ENCODE data around the gene GLS. TPM values are rescaled to one million over a fixed set of nuclear protein-coding genes. Genes with fewer than 3 reads are reported as not detected.
"Not testable (repeated sequence)": the region's sequence is repeated elsewhere in the genome, so short reads cannot be mapped to it uniquely, and the experiment has no call there.

Gene GLS
- total RNA-seq, 1 donor from 2014 or later, result 192 TPM

- FAIRE-seq (no peak), DNase-seq (ENCODE audit: low spot score in 2 of 2) (no peak)
These were observed 25.9 kb upstream of the GLS start for GRCh38 chr2:190854726-190855125.

GRCh38 chr2:190855245-190855644, 25.4 kb upstream of the GLS start:
- FAIRE-seq, result no peak
- DNase-seq (ENCODE audit: low spot score in 2 of 2), result no peak

DNA sequence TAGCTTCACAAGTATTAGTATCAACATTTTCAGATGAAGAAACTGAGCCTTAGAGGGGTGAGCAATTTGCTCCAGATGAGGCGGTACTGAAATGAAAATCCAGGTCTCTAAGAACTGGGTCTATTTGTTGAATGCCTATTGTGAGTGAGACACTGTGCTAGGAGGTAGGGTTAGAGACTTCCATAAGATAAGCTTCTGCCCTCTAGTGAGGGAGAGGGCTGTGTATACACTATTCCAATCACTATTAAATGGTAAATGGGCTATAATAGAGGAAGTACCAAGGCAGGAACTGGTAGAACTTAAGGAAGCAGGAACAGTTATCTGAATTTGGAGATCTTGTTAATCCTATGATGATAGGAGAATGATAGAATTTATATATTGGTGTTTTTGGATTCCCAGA, 23.6 kb upstream of the GLS start:
- DNase-seq (ENCODE audit: low spot score in 2 of 2), result no peak

DNA sequence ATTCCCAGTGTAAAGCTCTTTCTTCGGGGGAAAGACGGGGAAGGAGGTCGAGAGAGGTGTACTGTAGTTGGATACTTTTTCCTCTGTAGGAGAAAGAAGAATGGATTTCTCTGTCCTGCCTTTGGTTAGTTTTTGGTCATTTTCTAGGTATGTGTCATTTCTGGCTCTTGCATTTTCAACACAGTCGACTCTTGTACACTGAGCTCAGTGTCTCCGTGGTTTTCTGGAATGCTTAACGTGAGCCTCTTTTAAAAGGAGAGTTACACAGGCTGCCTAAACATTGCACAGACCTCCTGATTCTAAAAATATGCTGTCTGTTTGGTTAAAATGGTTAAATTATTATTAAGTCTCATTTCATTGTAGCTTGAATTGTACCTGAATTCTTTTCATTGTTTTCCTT, 21.8 kb upstream of the GLS start:
- DNase-seq (ENCODE audit: low spot score in 2 of 2), result no peak

More for the DNA sequence above, 23.6 kb upstream of the GLS start:
- no peak for FAIRE-seq

DNA sequence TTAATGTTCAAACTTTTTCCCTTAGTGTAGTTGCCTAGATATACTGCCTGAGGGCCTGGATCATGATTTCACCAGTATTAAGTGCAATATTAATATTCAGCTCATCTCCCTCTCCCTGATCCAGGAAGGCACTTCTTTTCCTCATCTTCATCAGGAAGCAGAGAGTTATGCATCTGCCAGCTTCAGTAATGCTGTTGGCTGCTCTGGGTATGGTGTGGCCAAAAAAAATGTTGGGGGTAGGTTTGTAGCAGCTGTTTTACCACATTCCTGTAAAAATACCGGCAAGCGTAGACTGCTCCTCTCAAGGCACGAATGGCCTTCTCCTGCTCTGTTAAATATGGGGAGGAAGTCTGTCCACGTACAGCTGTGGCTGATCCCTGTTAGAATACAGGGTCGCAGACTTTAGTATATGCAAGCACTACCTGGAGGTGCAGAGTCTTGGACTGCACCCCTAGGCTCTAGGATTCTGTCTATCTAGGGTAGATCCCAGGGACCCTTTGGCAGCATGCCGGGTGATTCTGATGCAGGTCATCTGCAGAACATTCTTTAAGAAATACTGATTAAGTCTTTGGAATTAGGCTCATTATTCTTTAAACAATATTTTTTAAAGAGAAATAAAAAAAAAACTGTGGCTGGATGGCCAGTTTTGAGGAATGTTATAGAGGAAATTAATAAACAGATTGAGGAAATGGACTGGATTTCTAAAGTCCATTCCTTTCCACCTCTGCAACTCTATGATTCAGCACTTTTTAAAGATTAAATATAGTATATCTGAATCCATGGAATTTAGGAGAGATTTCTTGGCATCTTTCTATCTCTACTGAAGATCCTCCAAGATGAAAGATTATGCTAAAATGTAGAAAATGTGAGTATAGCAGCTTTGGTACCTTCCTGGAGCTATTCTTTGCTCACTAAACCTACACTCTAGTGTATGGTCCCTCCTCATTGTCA, 21.0 kb upstream of the GLS start:
- DNase-seq (ENCODE audit: low spot score in 2 of 2) (no peak), FAIRE-seq (no peak)

More for the DNA sequence above, 21.8 kb upstream of the GLS start:
- no peak for FAIRE-seq

DNA sequence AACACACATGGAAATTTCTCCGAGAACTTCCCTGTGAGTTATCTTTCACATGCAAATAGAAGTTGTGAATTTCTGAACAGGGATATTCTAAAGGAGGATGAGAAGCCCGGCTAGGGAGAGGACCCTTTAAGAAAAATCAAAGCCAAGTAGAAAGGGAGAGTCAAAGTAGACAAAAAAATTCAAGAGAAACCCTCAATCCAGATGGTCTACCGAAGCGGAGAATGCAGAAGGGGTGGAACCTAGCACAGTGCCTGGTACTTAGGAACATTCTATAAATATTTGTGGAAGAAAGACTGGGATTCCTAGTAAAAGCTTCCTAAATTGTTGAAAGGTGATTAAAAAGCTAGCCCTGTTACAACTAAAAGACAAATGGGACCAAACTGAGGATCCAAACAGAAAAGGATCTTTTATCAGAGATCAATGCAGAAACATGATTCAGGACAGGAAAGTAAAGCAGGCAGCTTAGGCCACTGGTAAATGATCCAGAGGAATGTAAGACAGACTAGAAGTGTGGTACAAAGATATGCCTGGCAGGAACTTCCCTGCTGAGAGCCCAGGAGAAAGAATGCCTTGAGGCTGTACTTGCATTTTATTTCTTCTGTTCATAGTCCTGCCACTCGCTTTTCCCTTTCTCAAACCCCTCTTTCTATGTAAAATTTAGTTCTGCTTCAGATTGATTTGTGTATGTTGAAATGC, 19.5 kb upstream of the GLS start:
- no peak for FAIRE-seq
- no peak for DNase-seq (ENCODE audit: low spot score in 2 of 2)

- FAIRE-seq; DNase-seq (ENCODE audit: low spot score in 2 of 2): not testable (repeated sequence)
These were observed 18.5 kb upstream of the GLS start for GRCh38 chr2:190862128-190862527.

DNA sequence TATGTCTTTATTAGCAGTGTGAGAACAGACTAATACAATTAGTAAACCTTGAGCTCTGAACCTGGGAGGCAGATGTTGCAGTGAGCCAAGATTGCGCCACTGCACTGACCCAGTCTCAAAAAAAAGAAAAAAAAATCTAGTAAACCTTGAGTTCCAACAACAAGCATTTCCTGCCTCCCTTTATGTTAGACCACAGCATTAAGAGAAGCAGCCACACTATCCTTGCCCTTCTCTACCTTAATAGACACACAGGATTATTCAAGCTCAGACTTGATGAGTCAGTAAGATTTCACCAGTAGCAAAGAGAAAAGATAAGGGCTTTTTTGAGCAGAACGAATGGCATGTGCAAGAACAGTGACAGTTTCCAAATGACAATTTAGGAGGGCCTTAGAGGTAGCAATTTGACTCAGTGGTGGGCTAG, 18.0 kb upstream of the GLS start:
- no peak for FAIRE-seq
- no peak for DNase-seq (ENCODE audit: low spot score in 2 of 2)

GRCh38 chr2:190863946-190864345, 16.7 kb upstream of the GLS start:
- DNase-seq (ENCODE audit: low spot score in 2 of 2) (no peak), FAIRE-seq (no peak)

DNA sequence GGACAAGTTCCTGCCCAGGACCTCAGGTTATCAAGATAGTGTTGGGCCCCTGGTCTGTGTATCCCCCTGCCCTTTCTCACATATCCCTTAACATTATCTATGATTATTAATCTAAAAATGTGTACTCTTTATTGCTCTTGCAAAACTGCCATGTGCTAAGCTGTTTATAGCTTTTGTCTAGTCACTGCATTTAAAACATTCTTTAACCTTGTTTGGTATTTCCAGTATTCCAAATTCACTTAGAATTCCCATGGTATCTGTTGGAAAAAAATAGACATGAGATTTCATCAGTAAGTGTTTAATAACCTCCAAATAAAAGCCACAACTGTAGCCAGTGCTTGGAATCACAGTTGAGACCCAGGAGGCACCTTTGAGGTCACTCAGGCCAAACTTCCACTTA, 16.2 kb upstream of the GLS start:
- FAIRE-seq, result no peak
- DNase-seq (ENCODE audit: low spot score in 2 of 2), result no peak

DNA sequence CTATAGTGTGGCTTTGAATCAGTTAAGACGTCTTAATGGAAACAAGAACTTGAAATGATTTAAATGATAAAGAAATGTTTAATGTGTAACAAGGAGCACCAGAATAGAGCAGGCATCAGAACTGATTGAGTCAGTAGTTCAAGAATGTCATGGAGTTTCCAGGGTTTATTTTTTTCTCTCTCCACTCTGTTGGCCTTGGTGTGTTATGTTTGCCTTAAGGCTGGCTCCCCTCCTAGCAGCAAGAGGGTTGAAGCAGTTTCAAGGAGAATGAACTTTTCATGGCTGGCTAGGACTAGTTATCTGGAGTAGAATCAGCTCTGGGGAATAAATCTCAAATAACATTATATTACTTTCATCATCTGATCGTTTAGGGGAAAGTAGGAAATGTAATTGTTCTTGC, 13.4 kb upstream of the GLS start:
- FAIRE-seq, result no peak
- DNase-seq (ENCODE audit: low spot score in 2 of 2), result no peak

DNA sequence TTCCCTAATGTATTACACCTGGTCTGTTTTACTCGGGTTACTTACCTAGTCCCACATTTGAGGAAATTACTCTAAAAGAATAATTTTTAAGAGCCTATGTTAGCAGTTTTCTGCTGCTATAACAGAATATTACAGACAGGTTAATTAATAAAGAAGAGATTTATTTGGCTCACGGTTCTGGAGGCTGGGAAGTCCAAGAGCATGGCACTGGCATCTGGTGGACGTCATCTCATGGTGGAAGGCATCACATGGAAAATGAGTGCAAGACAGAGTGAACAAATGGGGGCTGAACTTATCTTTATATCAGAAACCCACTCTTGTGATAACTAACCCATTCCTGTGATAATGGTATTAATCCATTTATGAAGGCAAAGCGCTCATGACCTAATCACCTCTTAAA, 12.8 kb upstream of the GLS start:
- DNase-seq (ENCODE audit: low spot score in 2 of 2) (no peak), FAIRE-seq (no peak)

GRCh38 chr2:190869721-190870120, 10.9 kb upstream of the GLS start:
- no peak for FAIRE-seq
- no peak for DNase-seq (ENCODE audit: low spot score in 2 of 2)

- not testable (repeated sequence) for FAIRE-seq; DNase-seq (ENCODE audit: low spot score in 2 of 2)
These were observed 7.2 kb upstream of the GLS start for GRCh38 chr2:190873451-190873850.

DNA sequence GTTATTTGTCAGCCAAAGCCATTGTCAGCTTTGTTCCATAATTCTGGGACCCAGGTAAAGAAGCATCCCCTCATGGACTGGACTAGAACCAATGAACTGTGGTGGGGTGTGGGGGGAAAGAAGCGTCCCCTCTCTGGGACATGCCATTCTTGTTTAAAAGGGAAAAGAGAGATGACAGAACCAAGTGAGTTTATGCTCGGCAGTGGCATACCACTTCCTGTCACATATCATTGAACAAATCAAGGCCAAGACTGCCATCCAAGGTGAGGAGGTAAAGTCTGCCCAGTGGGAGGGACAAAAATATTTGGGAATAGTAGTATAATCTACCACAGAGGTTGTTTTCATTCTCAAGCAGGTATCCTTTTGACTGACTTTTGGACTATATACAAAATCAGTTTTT, 4.7 kb upstream of the GLS start:
- FAIRE-seq (no peak), DNase-seq (ENCODE audit: low spot score in 2 of 2) (no peak)

DNA sequence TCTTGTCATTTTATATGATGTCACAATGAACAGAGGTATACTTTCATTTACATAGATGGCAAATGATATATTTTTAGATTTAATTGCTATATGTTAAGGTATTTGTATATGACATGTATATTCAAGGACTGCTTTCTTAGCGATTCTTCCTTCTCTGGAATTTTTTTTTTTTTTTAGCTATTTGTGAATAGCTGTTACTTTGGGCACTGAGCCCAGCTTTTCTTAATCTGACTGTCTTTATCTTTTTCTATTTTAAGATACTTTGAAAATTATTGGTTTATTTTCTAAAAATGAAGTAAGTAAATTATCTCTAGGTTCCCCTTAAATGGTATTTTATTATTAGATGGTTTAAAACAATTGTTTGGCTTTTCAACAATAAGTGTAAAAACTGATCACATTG, 4.0 kb upstream of the GLS start:
- DNase-seq (ENCODE audit: low spot score in 2 of 2), result no peak
- no peak for FAIRE-seq

GRCh38 chr2:190877436-190877835, 3.2 kb upstream of the GLS start:
- no peak for FAIRE-seq
- DNase-seq (ENCODE audit: low spot score in 2 of 2), result no peak

GRCh38 chr2:190879474-190880377, 895 bp upstream of the GLS start:
- no peak for FAIRE-seq
- DNase-seq (ENCODE audit: low spot score in 2 of 2), result no peak

GRCh38 chr2:190881084-190881597, 520 bp downstream of the GLS start:
- DNase-seq (ENCODE audit: low spot score in 2 of 2), result no peak
- FAIRE-seq, result no peak
